T-helper 1 cell (primary cell): ENCODE data around the gene TUSC2.
A peak's percentile ranks its signal among the peaks of the same experiment; 100 is the strongest.

Experiments
- DNase-seq, 5 donors: peaks; one replicate each; pipeline ENCODE4 v3.0.0-alpha.2; 2012 to 2020

The TUSC2 gene

DNA sequence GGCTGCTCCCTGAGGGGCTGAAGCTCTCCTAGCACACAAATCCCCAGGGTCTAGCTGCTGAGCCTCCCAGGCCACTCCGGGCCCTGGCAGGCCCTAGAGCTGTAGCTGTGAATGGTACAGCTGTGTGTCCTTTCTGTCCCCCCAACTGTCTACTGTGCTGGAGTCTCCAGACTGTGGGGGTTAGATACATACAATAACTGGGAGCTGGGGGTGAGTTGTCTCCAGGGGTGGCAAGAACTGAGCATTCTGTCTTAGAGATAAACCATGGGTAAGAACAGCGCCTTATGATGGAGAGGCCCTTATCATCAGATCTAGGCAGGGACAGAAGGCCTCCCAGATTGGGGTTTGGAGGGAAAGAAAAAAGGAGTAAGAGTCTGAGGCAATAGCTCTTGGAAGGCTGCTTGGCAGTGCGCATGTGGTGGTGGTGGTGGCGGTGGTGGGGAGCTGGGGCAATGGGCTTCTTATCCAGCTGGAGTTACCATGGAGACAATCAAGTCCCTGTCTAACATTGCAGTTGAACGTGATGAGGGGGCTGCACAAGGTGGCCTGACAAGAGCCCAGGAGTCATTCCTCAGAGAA lies 26.3 kb upstream of the TUSC2 start:
- DNase-seq = no peak

- DNase-seq = no peak
These were observed 25.4 kb upstream of the TUSC2 start for GRCh38 chr3:50353245-50354004.

DNA sequence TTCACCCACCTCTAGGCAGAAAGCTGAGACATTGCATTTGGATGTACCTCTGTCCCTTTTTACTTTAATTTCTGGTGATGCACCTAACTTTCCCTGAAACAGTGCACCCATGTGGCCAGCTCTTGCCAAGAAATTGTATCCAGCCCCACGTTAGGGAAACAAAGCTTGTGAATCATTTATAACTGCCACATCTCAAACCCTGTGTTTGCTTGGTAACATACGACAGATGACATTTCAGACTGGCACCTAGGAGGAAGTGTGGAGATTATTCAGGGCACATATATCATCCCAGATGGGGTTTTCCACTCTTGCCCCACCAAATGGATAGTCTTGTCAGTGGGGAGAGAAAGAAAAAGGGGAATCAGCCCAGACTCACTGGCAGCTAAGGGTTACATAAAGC lies 24.8 kb upstream of the TUSC2 start:
- DNase-seq = no peak

GRCh38 chr3:50351323-50351697 lies 23.3 kb upstream of the TUSC2 start:
- no peak for DNase-seq

DNA sequence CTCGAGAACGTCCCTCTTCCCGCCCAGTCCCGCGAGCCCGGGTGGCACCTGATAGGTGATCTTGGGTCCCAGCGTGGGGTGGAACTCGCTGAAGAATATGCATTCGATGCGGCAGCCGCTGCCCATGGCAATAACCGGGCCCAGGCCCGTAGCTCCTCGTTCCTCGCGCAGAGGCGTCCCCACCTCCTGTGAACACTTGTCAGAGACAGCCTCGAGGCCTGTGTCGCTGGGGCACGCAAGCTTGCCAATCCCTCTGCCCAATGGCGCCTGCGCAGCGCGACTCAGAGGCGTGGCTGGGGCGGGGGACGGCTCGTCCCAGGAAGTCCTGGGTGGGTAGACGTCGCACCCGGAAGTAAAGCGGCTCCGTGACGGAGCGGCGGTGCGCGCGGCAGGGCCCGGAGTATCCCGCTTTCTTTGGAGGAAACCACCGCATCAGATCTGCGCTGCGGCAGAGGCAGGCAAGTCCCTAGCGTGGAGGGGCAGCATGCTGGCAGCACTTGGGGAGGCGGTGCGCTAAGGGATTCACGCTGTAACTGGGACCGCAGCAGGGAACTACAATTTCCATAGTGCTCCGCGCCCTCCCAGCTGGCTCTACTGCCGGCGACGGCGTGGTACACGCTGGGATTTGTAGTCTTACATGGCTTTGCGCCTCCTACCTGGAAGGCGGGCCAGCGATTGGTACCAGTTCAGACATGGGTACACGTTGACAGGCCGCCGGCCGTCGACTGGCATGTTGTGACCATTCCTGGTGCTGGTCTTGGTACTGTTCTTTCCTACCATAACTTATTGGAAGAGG lies 22.7 kb upstream of the TUSC2 start, which contains the start of the genes CYB561D2 and NPRL2:
Gene CYB561D2, plus strand, starts transcription at position 336 of the 796 bp plus-strand sequence. CDS start 572 bp downstream, outside the sequence.
Gene NPRL2, minus strand, starts transcription at position 249 of the 796 bp plus-strand sequence. Its CDS starts 123 bp downstream, at position 126.
- peak; percentile 98 to 99 (median 99) for DNase-seq

GRCh38 chr3:50350213-50350526 lies 22.1 kb upstream of the TUSC2 start:
- no peak for DNase-seq

GRCh38 chr3:50347187-50347813 lies 19.3 kb upstream of the TUSC2 start:
- DNase-seq = peak; percentile 61 to 78 (median 71)

DNA sequence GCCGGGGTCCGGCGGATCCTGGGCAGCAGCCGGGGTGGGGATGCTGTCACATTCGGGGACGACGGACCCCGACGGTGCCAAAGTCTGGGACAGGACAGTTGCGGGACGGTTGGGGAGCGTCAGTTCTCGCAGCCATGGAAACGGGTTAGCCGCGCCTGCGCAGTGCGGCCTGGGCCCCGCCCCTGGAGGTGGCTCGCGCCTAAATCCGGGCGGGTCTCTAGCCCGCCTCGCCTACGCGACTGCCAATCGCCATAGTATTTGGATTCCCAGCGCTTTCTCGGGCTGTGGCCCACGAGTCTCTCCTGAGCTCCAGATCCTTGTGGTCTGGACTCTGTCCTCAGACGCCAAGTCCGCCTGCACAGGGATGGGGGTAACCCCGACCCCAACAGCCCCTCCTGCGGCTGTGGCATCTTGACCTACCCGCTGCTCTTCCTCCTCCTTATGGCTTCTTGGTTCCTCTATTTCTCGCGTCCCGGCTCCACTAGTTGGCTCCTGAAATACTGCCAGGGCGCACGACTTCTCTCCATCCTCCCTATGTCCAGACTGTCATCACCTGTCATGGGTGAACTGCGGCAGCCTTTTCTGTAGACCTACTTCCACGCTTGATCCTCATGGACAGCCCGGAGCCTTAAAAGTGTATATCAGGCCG lies 17.7 kb upstream of the TUSC2 start, which contains the start of gene ZMYND10:
Gene ZMYND10, minus strand, starts transcription at position 147 of the 649 bp plus-strand sequence. CDS start 153 bp downstream, outside the sequence.
- peak; percentile 59 to 80 (median 72) for DNase-seq

DNA sequence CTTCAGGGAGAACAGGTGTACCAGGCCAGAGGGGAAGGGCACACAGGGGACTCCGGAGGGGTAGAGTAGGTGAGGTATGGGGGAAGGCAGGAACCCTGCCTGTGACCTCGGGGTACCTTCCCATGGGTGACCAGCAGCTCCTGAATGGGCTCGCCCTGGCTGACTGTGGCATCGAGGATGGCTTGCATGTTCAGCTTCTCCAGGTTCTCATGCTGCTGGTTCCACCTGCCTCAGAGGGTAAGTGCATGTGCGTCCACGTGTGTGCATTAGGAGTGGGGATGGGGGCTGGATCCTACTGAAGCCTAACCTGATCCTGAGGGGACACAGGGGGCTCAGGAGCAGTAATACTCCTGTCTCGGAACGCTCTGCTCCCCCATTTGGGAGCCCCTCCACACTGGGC lies 17.0 kb upstream of the TUSC2 start:
- DNase-seq = no peak

- DNase-seq = no peak
These were observed 15.0 kb upstream of the TUSC2 start for GRCh38 chr3:50342813-50343633.

DNA sequence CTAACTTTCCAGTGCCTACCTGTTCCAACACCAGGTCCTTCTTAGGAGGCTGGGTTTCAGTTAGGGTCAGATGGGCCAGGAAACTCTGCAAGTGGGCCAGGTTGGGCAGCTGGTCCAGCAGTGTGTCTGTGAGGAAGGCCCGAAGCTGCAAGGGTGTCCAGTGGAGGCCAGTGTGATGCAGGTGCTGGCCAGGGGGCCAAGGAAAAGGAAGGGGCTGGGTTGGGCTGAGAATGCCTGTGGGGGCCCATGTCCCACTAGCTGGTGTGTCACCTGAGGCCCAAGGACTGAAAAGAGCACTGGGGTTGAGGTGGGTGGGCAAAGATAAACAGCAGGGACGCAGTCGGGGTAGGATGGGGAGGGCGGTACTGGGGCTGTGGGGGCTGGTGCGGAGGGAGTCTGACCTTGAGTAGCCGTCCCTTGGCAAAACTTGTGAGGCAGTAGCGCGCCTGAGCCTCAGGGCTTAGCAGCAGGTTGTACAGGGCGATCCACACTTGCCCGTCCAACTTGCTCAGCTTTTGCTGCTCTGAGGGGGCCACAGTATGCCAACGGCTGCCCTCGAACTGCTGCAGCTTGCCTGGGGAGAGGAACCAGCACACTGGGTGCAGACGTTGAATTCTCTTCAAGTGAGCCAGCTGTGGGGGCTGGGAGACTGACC lies 14.1 kb upstream of the TUSC2 start:
- no peak for DNase-seq

- no peak for DNase-seq
These were observed 13.5 kb upstream of the TUSC2 start for GRCh38 chr3:50341537-50341936.

DNA sequence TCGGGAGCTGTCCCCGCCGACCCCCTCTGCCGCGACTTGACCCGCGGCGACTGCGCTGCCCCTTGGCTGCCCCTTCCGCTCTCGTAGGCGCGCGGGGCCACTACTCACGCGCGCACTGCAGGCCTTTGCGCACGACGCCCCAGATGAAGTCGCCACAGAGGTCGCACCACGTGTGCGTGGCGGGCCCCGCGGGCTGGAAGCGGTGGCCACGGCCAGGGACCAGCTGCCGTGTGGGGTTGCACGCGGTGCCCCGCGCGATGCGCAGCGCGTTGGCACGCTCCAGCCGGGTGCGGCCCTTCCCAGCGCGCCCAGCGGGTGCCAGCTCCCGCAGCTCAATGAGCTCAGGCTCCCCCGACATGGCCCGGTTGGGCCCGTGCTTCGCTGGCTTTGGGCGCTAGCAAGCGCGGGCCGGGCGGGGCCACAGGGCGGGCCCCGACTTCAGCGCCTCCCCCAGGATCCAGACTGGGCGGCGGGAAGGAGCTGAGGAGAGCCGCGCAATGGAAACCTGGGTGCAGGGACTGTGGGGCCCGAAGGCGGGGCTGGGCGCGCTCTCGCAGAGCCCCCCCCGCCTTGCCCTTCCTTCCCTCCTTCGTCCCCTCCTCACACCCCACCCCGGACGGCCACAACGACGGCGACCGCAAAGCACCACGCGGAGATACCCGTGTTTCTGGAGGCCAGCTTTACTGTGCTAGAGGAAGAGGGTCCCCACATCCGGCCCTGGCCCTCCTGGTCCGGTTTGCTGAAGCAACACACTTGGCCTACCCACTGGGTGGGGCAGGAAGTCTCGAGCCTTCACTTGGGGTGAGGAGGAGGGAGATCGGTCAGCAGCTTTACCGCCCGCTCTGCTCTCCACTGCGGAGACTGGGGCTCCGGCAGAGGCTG lies 12.7 kb upstream of the TUSC2 start, which contains the start of gene RASSF1:
Gene RASSF1, minus strand, starts transcription at position 389 of the 882 bp plus-strand sequence. Its CDS starts 31 bp downstream, at position 358.
- DNase-seq = peak; percentile 39 to 87 (median 56)

DNA sequence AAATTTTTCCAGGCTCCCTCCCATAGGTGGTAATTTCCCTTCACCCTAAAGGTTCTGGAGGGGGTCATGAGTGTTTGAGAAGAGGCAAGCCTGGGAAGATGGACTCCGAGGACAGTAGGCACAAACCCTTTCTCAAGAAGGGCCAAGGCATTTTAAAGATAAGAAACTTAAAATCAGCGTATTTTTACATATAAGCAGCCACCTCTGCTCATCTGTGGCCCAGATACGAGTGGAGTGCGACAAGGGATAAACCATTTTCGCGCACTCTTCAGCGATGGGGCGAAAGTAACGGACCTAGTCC lies 12.1 kb upstream of the TUSC2 start:
- no peak for DNase-seq

DNA sequence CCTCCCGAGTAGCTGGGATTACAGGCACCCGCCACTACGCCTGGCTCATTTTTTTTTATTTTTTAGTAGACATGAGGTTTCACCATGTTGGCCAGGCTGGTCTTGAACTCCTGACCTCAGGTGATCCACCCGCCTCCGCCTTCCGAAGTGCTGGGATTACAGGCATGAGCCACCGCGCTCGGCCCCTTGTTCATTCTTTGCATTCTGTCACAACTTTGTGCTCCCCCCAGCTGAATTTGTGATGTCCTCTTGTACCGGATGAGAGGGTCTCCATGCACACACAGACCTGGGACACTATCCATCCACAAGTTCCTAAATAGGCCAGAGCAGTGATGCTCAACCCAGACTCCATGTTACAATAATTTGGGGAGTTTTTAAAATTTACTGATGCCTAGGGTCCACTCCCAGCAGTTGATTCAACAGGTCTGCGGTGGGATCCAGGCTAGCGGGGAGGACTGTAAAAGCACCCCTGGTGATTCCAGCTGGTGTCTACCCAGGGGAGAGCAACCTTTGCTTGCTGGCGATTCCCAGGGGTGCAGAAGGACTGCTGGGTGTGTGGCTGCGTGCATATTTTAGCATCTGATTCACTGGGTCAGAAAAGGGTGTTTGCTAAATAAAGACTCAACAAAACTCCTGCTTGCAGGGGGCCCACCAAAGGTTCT lies 11.6 kb upstream of the TUSC2 start:
- no peak for DNase-seq

DNA sequence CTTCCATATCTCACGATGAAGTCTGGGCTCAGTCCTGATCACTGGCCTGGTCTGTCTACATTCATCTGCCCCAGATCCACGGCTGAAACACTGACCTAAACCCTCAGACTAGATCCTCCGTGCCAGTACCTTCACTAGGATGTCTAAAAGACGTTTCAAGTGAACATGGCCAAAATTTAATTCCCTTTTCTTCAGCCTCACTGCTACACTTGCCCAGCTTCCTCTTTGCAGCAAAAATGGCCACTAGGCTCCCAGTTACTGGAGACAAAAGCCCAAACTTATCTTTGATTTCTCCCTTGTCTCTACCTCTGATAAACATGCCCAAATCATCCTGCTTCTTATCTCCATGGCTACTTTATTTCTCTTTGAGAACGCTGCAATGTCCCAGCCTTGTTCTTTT lies 10.9 kb upstream of the TUSC2 start:
- no peak for DNase-seq

- DNase-seq = peak; percentile 86 to 99 (median 89)
These were observed 9.3 kb upstream of the TUSC2 start for GRCh38 chr3:50337175-50337861.

- no peak for DNase-seq
These were observed 8.6 kb upstream of the TUSC2 start for GRCh38 chr3:50336452-50337174.
